Ishikawa (cell line): ENCODE data around the gene FAM120B.

ENCODE experiments used
- CEBPB ChIP-seq: IDR thresholded peaks from 2 replicates; pipeline ENCODE4 v1.6.1; 2012
- CREB1 ChIP-seq: IDR thresholded peaks from 2 replicates; pipeline ENCODE4 v1.6.1; 2012; ENCODE audit warnings: low read depth
- EGR1 ChIP-seq: IDR thresholded peaks from 2 replicates; pipeline ENCODE4 v1.6.1; 2012
- EP300 ChIP-seq: IDR thresholded peaks from 2 replicates; pipeline ENCODE4 v1.6.1; 2012; ENCODE audit warnings: borderline replicate concordance
- NFIC ChIP-seq: IDR thresholded peaks from 2 replicates; pipeline ENCODE4 v1.6.1; 2012
- TCF12 ChIP-seq: IDR thresholded peaks from 2 replicates; pipeline ENCODE4 v1.6.1; 2012; ENCODE audit warnings: low read depth
- TEAD4 ChIP-seq: IDR thresholded peaks from 2 replicates; pipeline ENCODE4 v1.6.1; 2012
- YY1 ChIP-seq: IDR thresholded peaks from 2 replicates; pipeline ENCODE4 v1.6.1; 2012; ENCODE audit warnings: low read depth

DNA sequence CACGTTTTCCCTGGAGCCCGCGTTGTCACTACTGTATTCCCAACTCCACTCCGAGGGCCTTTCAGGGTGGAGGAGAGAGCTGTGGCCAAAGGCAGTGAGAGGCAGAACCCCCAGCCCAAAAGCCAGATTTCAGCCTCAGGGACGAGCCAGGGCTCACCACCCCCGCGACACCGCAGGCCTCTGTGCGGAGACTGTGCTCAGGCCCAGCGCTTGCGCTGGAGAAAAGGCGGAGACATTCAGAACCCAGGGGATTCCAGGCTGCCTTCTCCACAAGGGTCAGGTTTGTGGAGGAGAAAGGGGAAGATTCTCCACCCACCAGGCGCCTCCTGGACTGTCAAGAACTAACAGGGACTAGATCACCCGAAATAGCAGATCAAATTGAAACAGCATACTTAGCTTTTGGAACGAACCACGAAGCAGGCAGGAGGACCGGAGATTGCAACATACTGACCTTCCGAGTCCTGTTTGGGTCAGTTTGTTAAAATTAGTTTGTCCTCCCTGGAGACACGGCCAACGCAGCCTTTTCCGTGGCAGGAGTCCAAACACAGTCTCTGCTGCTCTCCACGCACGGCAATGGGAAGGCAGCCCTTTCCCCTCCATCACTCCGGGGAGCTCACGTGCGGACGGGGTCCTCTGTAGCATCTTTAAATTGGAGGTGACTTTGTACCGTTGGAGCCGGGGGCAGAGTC is 30.0 kb upstream of the FAM120B start:
- TF ChIP-seq EP300 (no peak), NFIC (no peak), CEBPB (no peak), CREB1 (no peak), YY1 (no peak), TEAD4 (no peak), TCF12 (no peak), EGR1 (no peak)
